Tibial artery (tissue), 4 donors: ENCODE measurements around the gene SIAH3.

Experiments used
- DNase-seq, 2 donors: peaks; one replicate each; pipeline ENCODE4 v3.0.0-alpha.2; 2019
- H3K27ac ChIP-seq, 2 donors: fragments of 200-600 bp; sonication (generic) in 1 of 2; 1 replicate in 1 of 2; 2 replicates in 1 of 2; pipeline ENCODE4 v1.5.1; 2018 to 2019; ENCODE audit warnings: mild to moderate bottlenecking in 1 of 2
- H3K27me3 ChIP-seq, 2 donors: fragments of 200-600 bp; sonication (generic) in 1 of 2; one replicate each; pipeline versions ENCODE4 v1.5.1 to v1.6.0; 2016 to 2019
- H3K36me3 ChIP-seq, 3 donors: fragments of 200-600 bp; sonication (generic) in 2 of 3; one replicate each; pipeline ENCODE4 v1.5.1; 2016 to 2019; ENCODE audit warnings: mild to moderate bottlenecking in 2 of 3
- H3K4me1 ChIP-seq, 4 donors: fragments of 200-600 bp; sonication (generic) in 2 of 4; 1 replicate in 3 of 4; 2 replicates in 1 of 4; pipeline ENCODE4 v1.5.1; 2016 to 2019
- H3K4me3 ChIP-seq, 2 donors: fragments of 200-600 bp; sonication (generic) in 1 of 2; 1 replicate in 1 of 2; 2 replicates in 1 of 2; pipeline ENCODE4 v1.5.1; 2018 to 2019; ENCODE audit warnings: mild to moderate bottlenecking in 2 of 2
- H3K9me3 ChIP-seq, 3 donors: fragments of 200-600 bp; sonication (generic) in 1 of 3; one replicate each; pipeline ENCODE4 v1.5.1; 2016 to 2019
- CTCF ChIP-seq, 2 experiments: fragments of 200-600 bp in 1 of 2; fragments of 450-650 bp in 1 of 2; IDR thresholded peaks; one replicate each; pipeline ENCODE4 v1.5.1; 2017 to 2019; ENCODE audit warnings: antibody characterized with exemption in 2 of 2, mild to moderate bottlenecking in 1 of 2, moderate library complexity in 1 of 2
- intact Hi-C: fragments of 100-400 bp; cut with DNase I; formaldehyde crosslinking; loops from one replicate; pipeline ENCODE4 v1.15.0; 2023; ENCODE audit warnings: low total_unique reads

SIAH3 gene

GRCh38 chr13:45837111-45837510, 14.4 kb downstream of the SIAH3 start:
- H3K4me3 ChIP-seq = no peak overlapping the region
- intact Hi-C loops = no loop called here
- no peaks in the 10 kb centered on the region for H3K9me3 ChIP-seq
- H3K4me1 ChIP-seq = peaks cover 0 to 9% (median 3%) of the 10 kb centered on the region in 4 donors
- TF ChIP-seq CTCF (IDR thresholded peaks at IDR 0.05) = no peak
- H3K27ac ChIP-seq = no peak overlapping the region
- DNase-seq = no peak
- no peaks in the 10 kb centered on the region for H3K27me3 ChIP-seq
- H3K36me3 ChIP-seq = no peaks in the 10 kb centered on the region

GRCh38 chr13:45834411-45834994, 17.1 kb downstream of the SIAH3 start:
- no peak for DNase-seq
- intact Hi-C loops = no loop called here
- no peak for TF ChIP-seq CTCF (IDR thresholded peaks at IDR 0.05)
- no peaks in the 10 kb centered on the region for H3K36me3 ChIP-seq
- no peaks in the 10 kb centered on the region for H3K27me3 ChIP-seq
- H3K4me3 ChIP-seq = no peak overlapping the region
- H3K4me1 ChIP-seq = peaks cover 0 to 9% (median 3%) of the 10 kb centered on the region in 4 donors
- no peak overlapping the region for H3K27ac ChIP-seq
- no peaks in the 10 kb centered on the region for H3K9me3 ChIP-seq

GRCh38 chr13:45833663-45834375, 17.7 kb downstream of the SIAH3 start:
- Histone ChIP-seq H3K4me1 (peaks cover 0 to 9% (median 3%) of the 10 kb centered on the region in 4 donors), H3K27me3 (no peaks in the 10 kb centered on the region), H3K36me3 (no peaks in the 10 kb centered on the region), H3K4me3 (no peak overlapping the region), H3K9me3 (no peaks in the 10 kb centered on the region), H3K27ac (no peak overlapping the region)
- no peak for TF ChIP-seq CTCF (IDR thresholded peaks at IDR 0.05)
- no peak for DNase-seq
- intact Hi-C loops = no loop called here

- Histone ChIP-seq H3K9me3 (no peaks in the 10 kb centered on the region), H3K27ac (no peak overlapping the region)
These were observed 18.3 kb downstream of the SIAH3 start for GRCh38 chr13:45833242-45833641.

GRCh38 chr13:45831851-45832250, 19.7 kb downstream of the SIAH3 start:
- no peak overlapping the region for H3K27ac ChIP-seq
- peaks cover 0 to 17% (median 7%) of the 10 kb centered on the region in 4 donors for H3K4me1 ChIP-seq
- DNase-seq = no peak
- no peak overlapping the region for H3K4me3 ChIP-seq
- H3K36me3 ChIP-seq = no peaks in the 10 kb centered on the region
- H3K9me3 ChIP-seq = no peaks in the 10 kb centered on the region
- H3K27me3 ChIP-seq = no peaks in the 10 kb centered on the region
- TF ChIP-seq CTCF (IDR thresholded peaks at IDR 0.05) = no peak
- intact Hi-C loops = no loop called here

More at GRCh38 chr13:45833242-45833641, 18.3 kb downstream of the SIAH3 start:
- no peaks in the 10 kb centered on the region for H3K27me3 ChIP-seq
- no peak for TF ChIP-seq CTCF (IDR thresholded peaks at IDR 0.05)
- no peak for DNase-seq
- H3K4me3 ChIP-seq = no peak overlapping the region
- no peaks in the 10 kb centered on the region for H3K36me3 ChIP-seq
- intact Hi-C loops = no loop called here
- peaks cover 0 to 9% (median 3%) of the 10 kb centered on the region in 4 donors for H3K4me1 ChIP-seq
